SJSA1 (cell line): ENCODE results near the gene ZSWIM5. TPM values are rescaled to one million over a fixed set of nuclear protein-coding genes. Genes with fewer than 3 reads are reported as not detected.

Experiments
- DNase-seq, 2 experiments: peaks; one replicate each; pipeline ENCODE4 v3.0.0-alpha.2; 2015 to 2020; ENCODE audit warnings: low spot score in 2 of 2, low read depth in 1 of 2
- H3K27ac ChIP-seq: fragments of 250-450 bp; sonication (Bioruptor Pico); 2 replicates; pipeline ENCODE4 v1.5.1; 2020; ENCODE audit warnings: mild to moderate bottlenecking, moderate library complexity
- H3K27me3 ChIP-seq: fragments of 250-450 bp; sonication (Bioruptor Pico); replicated peaks from 2 replicates; pipeline ENCODE4 v1.5.1; 2020; ENCODE audit warnings: mild to moderate bottlenecking, moderate library complexity
- H3K36me3 ChIP-seq: fragments of 250-450 bp; sonication (Bioruptor Pico); 2 replicates; pipeline ENCODE4 v1.5.1; 2020; ENCODE audit warnings: mild to moderate bottlenecking
- H3K4me1 ChIP-seq: fragments of 250-450 bp; sonication (Bioruptor Pico); replicated peaks from 2 replicates; pipeline ENCODE4 v1.6.1; 2021; ENCODE audit warnings: mild to moderate bottlenecking
- H3K4me3 ChIP-seq: fragments of 250-450 bp; sonication (Bioruptor Pico); 2 replicates; pipeline ENCODE4 v1.5.1; 2020; ENCODE audit warnings: mild to moderate bottlenecking
- H3K9me3 ChIP-seq: fragments of 250-450 bp; sonication (Bioruptor Pico); replicated peaks from 2 replicates; pipeline ENCODE4 v1.5.1; 2020; ENCODE audit warnings: mild to moderate bottlenecking
- total RNA-seq: library from RNA; depleted of rRNA; stranded (reverse); fragments of >200 nt; shearing (Covaris generic); gene quantifications from 2 replicates; pipeline ENCODE4 v1.2.3, GENCODE V29; 2014

Gene ZSWIM5
- total RNA-seq, 1 experiment from 2014 or later: 0.03 TPM

GRCh38 chr1:45216861-45217260 lies 10.5 kb upstream of the ZSWIM5 start:
- H3K36me3 ChIP-seq: no peaks in the 10 kb centered on the region
- no peak overlapping the region for H3K27ac ChIP-seq
- 0 out of 2 replicates have a peak, but pooled peaks cover 5% of the 10 kb centered on the region for H3K27me3 ChIP-seq
- no peak for DNase-seq
- H3K4me1 ChIP-seq: no peaks in the 10 kb centered on the region
- H3K4me3 ChIP-seq: no peak overlapping the region
- H3K9me3 ChIP-seq: no peaks in the 10 kb centered on the region

- Histone ChIP-seq H3K4me3 (no peak overlapping the region), H3K9me3 (no peaks in the 10 kb centered on the region), H3K27me3 (peaks cover 5% of the 10 kb centered on the region; the same call in 1 of the 2 replicates), H3K4me1 (no peaks in the 10 kb centered on the region), H3K27ac (no peak overlapping the region), H3K36me3 (no peaks in the 10 kb centered on the region)
- no peak for DNase-seq
Measured at GRCh38 chr1:45216200-45216541, 9.8 kb upstream of the ZSWIM5 start.

- H3K27ac ChIP-seq: no peak overlapping the region
- DNase-seq: no peak
- H3K36me3 ChIP-seq: no peaks in the 10 kb centered on the region
- peaks cover 5% of the 10 kb centered on the region; the same call in 1 of the 2 replicates for H3K27me3 ChIP-seq
- no peaks in the 10 kb centered on the region for H3K9me3 ChIP-seq
- no peak overlapping the region for H3K4me3 ChIP-seq
- no peaks in the 10 kb centered on the region for H3K4me1 ChIP-seq
Measured at GRCh38 chr1:45215485-45216199, 9.2 kb upstream of the ZSWIM5 start.

- Histone ChIP-seq H3K27ac (no peak overlapping the region), H3K27me3 (peaks cover 17% of the 10 kb centered on the region), H3K36me3 (no peaks in the 10 kb centered on the region), H3K4me3 (no peak overlapping the region), H3K4me1 (no peaks in the 10 kb centered on the region), H3K9me3 (no peaks in the 10 kb centered on the region)
- DNase-seq: no peak
Measured at GRCh38 chr1:45213892-45214291, 7.5 kb upstream of the ZSWIM5 start.

- no peak overlapping the region for H3K27ac ChIP-seq
- peaks cover 35% of the 10 kb centered on the region for H3K27me3 ChIP-seq
- H3K36me3 ChIP-seq: no peaks in the 10 kb centered on the region
- DNase-seq: no peak
- H3K4me1 ChIP-seq: peaks cover 8% of the 10 kb centered on the region
- no peak overlapping the region for H3K4me3 ChIP-seq
- H3K9me3 ChIP-seq: no peaks in the 10 kb centered on the region
Measured at GRCh38 chr1:45211076-45211475, 4.7 kb upstream of the ZSWIM5 start.

- Histone ChIP-seq H3K9me3 (no peaks in the 10 kb centered on the region), H3K4me3 (peak overlapping the region; percentile 54), H3K4me1 (peaks cover 11% of the 10 kb centered on the region), H3K27me3 (peaks cover 73% of the 10 kb centered on the region), H3K36me3 (no peaks in the 10 kb centered on the region), H3K27ac (no peak overlapping the region)
- DNase-seq: no peak
Measured at GRCh38 chr1:45206808-45207623, 611 bp upstream of the ZSWIM5 start.

GRCh38 chr1:45205011-45205909 lies 1.1 kb downstream of the ZSWIM5 start:
- no peak overlapping the region for H3K27ac ChIP-seq
- peaks cover 86% of the 10 kb centered on the region for H3K27me3 ChIP-seq
- H3K4me3 ChIP-seq: no peak overlapping the region; the same call in 1 of the 2 replicates
- H3K9me3 ChIP-seq: no peaks in the 10 kb centered on the region
- no peaks in the 10 kb centered on the region for H3K36me3 ChIP-seq
- DNase-seq: peak in 1 of 2 experiments; percentile 26
- peaks cover 11% of the 10 kb centered on the region for H3K4me1 ChIP-seq

GRCh38 chr1:45200906-45201500 lies 5.4 kb downstream of the ZSWIM5 start:
- no peak for DNase-seq
- peaks cover 2% of the 10 kb centered on the region for H3K4me1 ChIP-seq
- peaks cover 66% of the 10 kb centered on the region for H3K27me3 ChIP-seq
- no peaks in the 10 kb centered on the region for H3K36me3 ChIP-seq
- H3K4me3 ChIP-seq: no peak overlapping the region
- H3K27ac ChIP-seq: no peak overlapping the region
- no peaks in the 10 kb centered on the region for H3K9me3 ChIP-seq

- DNase-seq: no peak
- H3K27ac ChIP-seq: no peak overlapping the region
- no peak overlapping the region for H3K4me3 ChIP-seq
Measured at GRCh38 chr1:45200435-45200834, 6.0 kb downstream of the ZSWIM5 start.

GRCh38 chr1:45198185-45198584 lies 8.2 kb downstream of the ZSWIM5 start:
- Histone ChIP-seq H3K27me3 (peaks cover 40% of the 10 kb centered on the region), H3K4me3 (no peak overlapping the region), H3K9me3 (no peaks in the 10 kb centered on the region), H3K36me3 (no peaks in the 10 kb centered on the region), H3K4me1 (no peaks in the 10 kb centered on the region), H3K27ac (no peak overlapping the region)
- no peak for DNase-seq

More at GRCh38 chr1:45200435-45200834, 6.0 kb downstream of the ZSWIM5 start:
- Histone ChIP-seq H3K27me3 (peaks cover 63% of the 10 kb centered on the region), H3K9me3 (no peaks in the 10 kb centered on the region), H3K36me3 (no peaks in the 10 kb centered on the region), H3K4me1 (no peaks in the 10 kb centered on the region)

GRCh38 chr1:45196863-45197262 lies 9.5 kb downstream of the ZSWIM5 start:
- DNase-seq: no peak
- Histone ChIP-seq H3K27me3 (peaks cover 35% of the 10 kb centered on the region), H3K4me3 (no peak overlapping the region), H3K27ac (no peak overlapping the region), H3K4me1 (no peaks in the 10 kb centered on the region), H3K9me3 (no peaks in the 10 kb centered on the region), H3K36me3 (no peaks in the 10 kb centered on the region)

- H3K27ac ChIP-seq: no peak overlapping the region
- peaks cover 8% of the 10 kb centered on the region; the same call in 1 of the 2 replicates for H3K27me3 ChIP-seq
- H3K4me3 ChIP-seq: no peak overlapping the region
- H3K4me1 ChIP-seq: no peaks in the 10 kb centered on the region
- no peaks in the 10 kb centered on the region for H3K36me3 ChIP-seq
- no peaks in the 10 kb centered on the region for H3K9me3 ChIP-seq
- DNase-seq: no peak
Measured at GRCh38 chr1:45191418-45191783, 15.0 kb downstream of the ZSWIM5 start.

GRCh38 chr1:45187725-45188124 lies 18.7 kb downstream of the ZSWIM5 start:
- Histone ChIP-seq H3K27ac (no peak overlapping the region), H3K9me3 (no peaks in the 10 kb centered on the region), H3K4me1 (no peaks in the 10 kb centered on the region), H3K4me3 (no peak overlapping the region), H3K27me3 (peaks cover 8% of the 10 kb centered on the region; the same call in 1 of the 2 replicates), H3K36me3 (no peaks in the 10 kb centered on the region)
- no peak for DNase-seq
